ENCODE results near the gene METAP1D. TPM values are rescaled to one million over a fixed set of nuclear protein-coding genes. Genes with fewer than 3 reads are reported as not detected.

Gene METAP1D
- total RNA-seq, 1 donor from 2014 or later = 12.7 TPM

DNA sequence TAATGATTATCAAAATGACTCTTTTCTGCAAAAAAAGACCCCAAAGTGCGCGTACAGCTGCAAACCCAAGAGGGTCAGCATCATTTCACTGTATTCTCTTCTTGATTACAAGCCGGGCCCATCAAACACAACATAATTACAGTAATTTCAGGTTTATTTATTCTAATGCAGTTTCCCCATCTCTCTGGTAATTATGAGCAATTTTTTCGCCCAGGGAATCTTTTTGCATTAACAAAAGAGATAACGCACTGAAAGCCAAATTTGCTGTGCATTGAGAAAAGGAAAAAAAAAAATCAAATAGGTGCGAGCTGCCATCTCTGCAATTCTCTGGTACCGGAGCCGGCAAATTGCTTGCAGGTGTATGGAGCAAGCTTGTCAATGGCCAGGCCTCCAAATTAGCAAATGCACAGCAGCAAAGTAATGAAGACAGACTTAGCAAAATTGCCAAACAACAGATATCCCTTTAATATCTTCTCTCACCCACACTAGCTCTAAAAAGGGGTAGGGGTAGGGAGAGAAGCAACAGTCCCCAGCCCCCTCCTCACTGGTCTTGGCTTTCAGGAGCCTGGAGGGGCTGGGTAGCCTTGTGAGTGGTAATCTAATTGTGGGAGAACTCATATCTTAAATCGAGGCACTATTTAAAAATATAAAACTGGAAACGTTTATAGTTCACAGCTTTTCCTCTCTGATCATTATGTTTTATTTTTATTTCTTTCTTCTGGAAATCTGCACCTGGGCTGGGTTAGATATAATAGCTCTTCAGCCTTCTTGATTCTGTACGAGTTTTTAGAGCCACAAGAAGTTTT lies 92.2 kb downstream of the METAP1D start:
- DNase-seq = no peak

DNA sequence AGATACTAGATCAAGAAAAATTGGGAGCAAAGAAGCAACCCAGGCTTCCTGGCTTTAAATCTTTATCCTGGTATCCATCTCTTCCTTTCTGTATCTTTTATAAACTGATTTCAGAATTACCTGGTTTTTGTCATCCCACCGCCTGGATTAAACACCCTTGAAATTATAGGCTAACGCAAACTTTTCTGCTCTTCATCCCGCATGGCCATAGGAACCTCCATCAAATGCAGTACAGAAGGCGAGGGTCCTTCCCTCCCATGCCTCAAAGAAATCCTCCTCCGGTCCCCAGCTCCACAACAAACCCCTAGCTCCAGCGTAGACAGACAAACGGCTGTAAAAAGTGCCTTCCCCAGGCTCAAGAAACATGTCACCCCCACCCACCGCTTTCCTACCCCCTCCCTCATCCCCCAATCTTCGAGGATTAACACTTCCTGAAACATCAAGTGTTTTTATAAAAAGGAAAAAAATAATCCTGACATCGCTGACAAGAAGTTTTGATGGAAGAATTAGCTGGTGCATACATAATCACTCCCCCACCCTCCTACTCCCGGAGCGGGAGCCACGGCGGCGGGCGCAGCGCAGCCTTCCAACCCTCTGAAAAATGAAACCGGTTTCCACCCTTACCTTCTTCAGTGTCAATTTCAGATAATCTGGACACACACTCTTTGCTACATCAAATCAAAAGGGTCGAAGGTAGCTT lies 93.1 kb downstream of the METAP1D start:
- DNase-seq = no peak

DNA sequence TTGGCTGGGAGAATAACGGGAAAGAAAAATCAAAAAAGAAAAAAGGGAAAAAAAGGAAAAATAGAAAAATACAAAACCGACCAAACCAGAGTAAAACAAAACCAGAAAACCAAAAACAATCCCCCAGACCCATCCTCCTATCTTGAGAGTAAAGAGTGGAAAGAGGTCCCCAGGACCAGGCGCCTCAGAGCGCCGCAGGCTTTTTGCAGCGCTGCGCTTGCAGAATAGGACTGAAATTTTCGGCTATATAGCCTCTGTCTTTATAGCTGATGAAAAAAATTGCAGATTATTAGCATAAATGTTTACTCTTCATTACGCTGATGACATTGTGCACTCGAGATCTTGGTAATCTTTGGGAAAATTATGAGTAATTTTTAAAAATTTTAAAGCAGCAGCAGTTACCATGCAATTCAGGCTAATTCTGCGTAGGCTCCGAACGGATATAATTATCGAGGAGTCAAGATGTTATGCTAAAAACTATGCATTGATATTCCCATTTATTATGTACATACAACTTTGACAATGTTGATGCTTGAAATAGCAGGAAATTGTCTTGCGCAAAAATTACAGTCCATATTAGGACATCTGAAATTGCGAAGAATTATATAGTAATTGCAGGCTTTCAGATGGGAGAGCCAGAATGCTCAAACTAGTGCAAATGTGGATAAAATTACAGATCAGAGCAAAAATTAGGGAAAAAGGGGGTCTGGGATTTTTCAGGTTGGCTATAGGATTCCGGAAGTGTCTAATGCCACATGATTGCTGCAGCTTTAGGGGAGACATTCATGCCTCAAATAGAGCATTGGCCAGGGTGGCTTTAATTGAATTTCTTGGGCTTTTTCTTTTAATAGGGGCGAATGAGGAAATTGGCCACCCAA lies 93.9 kb downstream of the METAP1D start:
- no peak for DNase-seq

DNA sequence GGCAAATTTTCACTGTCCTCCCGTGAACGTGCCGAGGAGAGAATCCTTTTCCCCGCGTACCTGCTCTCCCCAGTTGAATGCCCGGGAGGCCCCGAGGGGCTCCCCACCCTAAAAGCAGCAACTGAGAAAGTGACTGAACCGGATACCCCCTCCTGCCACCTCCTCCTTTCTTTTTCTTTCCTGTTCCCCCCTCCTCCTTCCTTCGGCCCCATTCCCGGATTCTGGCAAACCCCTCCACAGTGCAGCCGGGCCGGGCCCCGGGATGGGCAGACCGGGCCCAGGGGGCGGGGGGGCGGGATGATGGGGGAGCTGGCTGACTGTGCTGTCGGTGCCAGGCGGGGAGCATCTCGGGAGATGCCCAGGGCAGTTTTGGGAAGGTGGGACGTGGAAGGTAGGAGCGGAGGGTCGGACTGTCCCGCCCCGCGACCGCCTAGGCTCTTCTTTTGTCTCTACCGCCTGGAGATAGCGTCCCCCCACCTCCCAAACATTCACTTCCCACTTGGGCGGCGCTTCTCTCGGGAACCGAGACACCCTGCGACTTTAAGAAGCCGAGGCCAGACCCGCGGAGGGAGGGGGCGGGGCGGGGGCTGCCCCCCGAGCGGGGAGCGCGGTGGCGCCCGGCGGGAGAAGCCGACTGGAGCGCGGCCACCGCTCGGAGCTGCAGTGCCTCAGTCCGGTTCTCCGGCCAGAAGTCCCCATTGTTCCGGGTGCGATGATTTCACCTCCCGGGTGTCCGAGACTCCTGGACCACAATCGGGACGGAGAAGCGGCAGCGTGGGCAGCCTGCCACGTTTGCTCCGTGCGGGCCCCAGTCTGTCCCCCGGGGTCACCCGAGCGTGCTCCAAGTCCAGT lies 94.8 kb downstream of the METAP1D start:
- no peak for DNase-seq

DNA sequence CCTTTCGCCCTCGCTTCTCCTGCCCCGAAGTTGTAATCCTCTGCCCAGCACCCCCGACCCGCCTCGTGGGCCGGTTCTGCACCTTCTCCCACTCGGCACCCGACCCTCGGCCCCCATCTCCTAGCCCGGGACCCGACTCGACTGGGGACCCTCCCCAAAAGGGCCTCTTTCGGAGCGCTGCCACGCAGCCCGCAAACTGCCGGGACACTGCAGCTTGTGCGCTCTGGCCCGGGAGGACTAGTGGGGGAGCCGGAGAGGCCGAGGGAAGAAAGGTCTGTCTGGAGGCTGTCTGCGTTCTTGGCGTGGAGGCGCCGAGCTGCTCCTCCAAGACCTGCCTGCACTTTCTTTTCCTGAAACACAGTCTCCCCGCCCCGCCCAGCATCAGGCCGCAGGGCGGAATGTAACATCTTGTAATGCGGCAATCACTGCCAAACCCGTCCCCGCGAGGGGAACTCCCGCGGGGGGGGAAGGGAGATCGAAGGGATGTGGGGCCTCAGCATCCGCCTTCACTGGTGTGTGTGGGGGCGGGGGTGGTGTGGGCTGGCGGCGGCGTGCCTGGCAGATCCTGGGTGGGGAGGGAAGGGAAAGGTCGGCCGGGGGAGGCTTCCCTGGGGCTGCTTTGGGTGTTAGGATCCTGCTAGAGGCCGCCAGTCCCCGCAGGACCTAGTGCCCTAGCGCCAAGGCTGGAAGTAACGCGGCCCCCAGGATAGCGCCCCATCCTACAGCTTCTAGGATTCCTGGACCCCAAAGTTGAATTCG lies 95.6 kb downstream of the METAP1D start:
- peak; percentile 19 for DNase-seq

DNA sequence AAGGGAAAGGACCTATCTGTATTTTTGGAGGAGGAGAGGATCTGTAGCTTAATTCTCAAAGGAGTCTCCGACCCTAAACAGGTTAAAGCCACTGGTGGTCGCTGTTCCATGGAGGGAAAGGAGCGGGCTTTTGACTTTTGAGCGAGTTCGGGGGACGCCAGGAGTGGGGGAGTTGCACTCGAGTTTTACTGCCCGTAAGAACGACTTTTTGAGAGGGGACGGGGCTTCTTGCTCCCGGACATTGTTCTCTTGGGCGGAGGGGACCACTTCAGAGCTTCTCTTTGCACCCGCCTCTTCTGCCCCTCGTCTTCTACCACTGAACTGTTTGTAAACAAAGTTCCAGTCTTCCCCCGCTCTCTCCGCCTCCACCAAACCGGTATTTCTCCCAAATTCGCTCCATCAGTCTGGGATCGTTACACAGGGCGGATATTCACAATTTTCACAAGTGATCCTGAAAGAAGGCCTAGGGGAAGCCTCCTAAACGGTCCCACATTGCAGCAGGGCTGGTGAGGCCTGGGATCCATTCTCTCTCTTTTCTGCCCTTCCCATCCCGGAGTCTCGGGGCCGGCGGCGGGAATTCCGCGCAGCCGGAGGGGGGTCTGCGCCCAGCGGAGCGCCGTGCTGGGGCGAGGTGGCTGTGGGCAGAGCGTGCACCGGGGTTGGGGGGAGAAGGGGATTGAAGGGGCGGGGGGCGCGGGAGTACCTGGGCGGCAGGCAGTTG lies 96.3 kb downstream of the METAP1D start:
- no peak for DNase-seq

DNA sequence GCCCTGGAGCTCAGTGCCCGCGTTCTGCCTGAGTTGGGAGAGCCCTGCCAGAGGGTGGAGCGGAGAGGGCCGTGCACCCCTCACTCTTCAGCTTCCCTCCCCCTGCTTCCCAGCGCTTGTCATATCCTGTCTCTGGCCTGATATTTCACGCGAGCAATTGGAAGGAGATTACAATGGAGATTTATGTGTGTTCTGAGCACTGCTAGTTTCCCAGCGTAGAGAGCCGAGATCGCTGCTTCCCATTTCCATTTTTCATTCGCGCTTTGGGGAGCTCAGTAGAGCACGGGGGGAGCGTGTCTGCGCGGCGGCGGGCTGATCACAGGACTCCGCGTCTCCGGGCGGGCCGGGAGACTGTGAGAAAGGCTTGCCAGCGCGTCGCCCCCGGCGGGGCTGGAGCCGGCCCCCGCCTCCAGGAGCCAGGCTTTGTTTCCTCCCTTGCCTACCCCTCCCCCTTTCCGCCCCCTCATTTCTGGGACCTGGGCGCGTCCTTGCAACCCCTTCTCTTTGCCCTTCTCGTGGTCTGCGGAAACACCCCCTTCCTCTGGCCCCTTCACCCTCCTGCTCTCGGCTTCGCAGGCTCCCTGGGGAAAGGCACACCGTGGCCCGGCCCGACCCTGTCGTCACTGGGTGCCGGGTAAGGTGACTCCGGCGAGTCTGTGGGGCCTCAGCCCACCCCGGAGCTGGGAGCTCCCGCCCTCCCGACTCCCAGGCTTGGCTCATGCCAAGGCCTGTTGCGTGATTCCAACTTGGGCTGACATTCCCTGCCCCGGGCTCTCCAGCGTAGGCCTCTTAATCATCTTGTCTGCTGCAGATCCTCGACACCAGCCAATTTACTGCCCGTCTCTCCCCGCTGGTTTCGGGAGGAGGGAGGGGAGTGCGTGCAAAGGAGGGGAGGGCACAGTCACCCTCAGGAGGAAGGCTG lies 97.1 kb downstream of the METAP1D start:
- DNase-seq = peak; percentile 23

DNA sequence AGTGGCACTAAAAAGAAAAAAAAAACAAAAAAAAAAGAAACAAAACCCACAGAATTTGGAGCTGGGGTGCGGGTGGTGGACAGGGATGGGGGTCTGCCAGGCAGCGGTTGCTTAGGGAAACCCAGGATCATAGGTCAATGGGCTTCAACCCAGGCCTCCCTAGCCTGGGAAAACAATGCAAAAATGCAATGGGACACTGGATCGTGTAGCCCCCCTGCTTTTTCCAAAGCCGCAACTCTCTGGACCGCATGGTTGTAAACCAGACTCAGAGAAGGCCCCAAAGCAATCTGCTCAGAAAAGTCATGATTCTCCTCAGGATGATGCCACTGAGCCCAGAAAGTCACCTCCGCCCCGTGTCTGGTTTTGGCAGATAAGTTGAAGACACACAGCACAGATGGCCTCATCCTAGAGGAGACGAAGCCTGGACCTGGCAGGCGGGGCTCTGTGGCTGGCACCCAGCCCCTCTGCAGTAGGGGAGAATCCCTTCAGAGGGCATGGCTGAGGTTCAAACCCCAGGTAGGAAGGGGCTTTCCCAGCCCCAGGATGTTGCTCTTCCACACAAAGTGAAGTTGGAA lies 97.9 kb downstream of the METAP1D start:
- no peak for DNase-seq

DNA sequence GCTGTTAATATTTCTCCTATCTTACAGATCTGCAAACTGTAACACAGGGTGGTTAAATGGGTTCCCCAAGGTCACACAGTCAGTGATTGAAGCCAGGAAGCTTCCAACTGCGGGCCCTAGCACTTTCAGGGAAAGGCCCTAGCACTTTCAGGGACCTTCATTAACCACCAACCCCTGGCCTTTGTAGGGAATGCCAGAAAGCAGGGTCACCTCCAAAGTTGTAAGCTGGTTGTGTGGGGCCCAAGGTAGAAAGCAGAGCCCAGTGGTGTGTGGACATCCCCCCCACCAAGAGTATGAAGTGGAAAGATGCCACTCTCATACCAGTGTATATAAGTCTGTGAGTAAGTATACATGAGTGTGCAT lies 98.5 kb downstream of the METAP1D start:
- no peak for DNase-seq

DNA sequence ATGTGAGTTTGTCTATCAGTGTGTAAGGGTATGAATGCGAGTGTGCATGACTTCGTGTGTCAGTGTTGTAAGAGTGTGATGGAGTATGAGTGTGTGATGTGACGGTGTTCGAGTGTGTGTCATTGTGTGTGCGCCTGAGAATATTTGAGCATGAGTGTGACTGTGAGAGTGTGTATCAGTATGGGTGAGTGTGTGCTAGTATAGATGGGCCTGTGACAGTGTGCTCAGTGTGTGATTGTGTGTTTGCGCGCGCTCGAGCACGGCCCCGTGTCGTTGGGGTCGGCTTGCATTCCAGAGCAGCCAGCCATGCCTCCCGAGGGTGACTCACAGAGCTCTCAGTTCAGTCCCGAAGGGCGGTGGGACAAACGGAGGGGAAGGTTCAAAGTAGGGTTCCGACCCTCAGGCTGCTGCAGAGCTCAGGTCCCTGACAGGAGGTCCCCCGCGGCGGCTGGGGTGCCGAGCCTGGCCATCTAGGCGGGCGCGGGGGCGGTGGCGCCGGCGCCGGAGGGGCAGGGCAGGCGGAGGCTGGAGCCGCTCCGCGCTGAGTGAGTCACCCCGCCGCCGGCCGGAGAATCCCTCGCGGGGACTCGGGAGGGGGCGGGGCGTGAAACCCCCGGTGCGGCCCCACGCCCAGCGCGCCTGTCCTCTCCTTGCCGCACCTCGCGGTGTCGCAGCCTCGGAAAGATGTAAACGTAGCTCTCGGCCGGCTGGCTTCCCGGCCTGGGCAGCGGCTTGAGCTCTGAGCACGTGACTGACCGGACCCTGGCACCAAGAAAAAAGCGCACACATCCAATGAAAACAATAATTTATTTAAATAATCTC lies 99.1 kb downstream of the METAP1D start:
- no peak for DNase-seq

DNA sequence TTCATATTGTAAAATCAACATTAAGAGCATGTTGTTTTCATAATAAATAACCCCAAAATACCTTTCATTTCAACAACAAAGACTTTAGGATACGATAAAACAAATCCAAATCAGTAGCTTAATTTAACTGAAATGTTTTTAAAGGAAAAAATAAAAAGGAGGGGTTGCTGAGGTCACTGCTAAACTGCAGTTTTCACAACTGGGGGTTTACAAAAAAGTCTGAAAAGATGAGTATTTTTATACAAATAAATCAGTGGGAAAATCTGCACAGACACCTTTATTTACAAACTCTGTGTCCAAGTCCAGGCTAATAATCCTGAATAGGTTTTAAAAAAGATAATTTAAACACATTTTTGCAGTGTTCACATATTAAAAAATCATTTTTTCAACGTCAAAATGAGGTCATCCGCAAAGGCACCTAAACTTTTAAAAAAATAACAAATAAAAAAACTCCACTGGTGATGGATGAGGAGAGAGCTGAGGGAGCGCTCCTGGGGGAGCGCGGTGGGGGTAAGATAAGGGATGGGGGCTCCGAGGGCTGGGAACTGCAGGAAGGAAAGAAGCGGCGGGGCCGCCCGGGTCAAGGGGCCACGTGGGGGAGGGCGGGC lies 99.8 kb downstream of the METAP1D start:
- no peak for DNase-seq

DNA sequence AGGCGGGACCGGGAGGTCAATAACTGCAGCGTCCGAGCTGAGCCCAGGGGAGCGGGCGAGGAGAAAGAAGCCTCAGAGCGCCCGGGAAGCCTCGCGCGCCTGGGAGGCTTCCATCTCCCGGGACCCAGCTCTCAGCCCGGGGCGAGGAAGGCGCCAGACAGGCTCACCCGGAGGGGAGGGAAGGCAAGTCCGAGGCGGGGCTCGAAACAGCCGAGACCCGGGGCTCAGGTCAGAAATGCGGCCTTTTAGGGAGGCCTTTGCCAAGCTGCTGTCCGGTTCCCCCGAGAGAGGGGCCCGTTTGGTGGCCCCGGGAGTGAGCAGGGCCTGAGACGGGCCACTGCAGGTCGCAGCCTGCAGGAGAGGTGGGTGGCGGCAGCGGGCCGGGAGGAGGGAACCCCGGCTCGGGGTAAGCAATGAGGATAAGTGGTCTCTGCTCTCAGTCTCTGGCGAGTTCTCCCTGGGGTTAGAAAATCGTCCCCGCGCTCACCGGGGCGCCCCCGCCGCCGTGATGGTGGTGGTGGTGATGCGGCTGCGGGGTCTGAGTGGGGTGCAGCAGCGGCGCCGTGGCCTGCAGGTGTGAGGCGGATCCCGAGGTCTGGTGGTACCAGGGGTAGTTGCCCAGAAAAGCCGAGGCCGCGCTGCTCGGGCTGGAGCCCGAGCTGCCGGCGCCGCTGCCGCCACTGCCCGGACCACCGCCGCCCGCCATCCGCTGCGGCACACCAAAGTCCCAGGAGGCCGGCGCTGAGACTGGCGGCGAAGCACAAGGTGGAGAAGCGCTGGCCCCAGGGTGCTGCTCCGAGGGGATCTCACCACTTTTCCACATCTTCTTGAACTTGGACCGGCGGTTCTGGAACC lies 100.6 kb downstream of the METAP1D start:
- no peak for DNase-seq

DNA sequence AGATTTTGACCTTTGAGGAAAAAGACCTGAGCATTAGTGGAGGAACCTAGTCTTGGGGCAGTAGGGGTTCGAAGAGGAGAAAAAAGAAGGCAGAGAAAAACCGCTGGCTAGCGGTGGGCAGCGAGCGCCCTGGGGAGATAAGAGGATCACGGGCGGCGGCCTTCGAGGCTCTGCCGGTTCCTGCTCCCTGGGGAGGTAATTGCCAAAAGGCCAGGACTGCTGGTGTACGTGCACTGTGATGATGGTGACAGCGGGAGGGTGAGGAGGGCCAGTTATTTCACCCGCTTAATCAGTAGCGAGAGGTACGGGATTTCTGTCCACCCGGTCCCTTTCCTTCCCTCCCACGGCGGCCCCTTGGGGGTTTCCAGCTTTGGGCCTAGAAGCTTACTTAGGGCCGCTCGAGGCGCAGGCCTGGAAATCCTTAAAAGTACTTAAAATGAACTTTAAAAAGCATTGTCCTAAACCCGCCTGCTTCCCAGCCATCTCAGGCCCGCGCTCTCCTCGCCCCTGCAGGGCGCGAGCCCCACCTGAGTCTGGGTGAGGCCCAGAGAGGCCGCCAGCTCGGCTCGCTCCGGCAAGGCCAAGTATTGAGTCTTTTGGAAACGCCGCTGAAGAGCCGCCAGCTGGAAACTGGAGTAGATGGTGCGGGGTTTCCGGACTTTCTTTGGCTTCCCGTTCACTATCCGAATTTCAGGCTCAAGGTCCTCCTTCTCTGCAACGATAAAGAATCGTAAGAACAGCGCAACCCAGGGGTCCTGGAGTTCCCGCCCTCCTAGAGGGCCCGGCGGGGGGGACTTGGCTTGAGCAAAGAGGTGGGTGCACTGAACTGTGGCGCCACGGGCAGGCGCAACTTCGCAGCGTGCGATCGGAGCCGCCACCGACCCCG lies 101.4 kb downstream of the METAP1D start:
- no peak for DNase-seq

DNA sequence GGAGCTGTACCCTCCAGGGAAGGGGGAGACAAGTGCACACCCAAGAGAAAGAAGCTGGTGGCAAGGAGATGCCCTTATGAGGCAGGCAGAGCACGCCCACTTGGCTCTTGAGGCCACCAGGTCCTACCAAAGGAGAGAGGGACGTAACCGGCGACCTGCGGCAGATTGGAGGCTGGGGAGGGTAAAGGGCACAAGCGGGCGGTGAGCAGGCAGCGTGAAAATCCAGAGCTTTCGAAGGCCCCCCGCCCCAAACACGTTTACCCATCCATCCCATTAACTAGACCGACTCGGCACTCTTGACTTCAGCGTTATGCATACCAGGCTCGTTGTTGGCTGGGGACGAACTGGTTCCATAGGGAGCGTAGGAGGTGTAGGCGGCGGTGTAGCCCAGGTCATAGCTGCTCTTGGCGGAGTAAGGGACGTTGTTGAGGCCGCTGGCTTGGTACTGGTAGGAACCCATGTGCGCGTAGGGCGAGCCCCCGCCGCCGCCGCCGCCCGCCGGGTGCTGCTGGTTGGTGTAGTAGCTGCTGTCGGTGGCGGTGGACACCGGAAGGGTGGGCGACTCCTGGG lies 102.2 kb downstream of the METAP1D start:
- no peak for DNase-seq
